Measurements from ENCODE around the gene CMTM3.
A peak's percentile ranks its signal among the peaks of the same experiment; 100 is the strongest.
"Not testable (repeated sequence)": the region's sequence is repeated elsewhere in the genome, so short reads cannot be mapped to it uniquely, and the experiment has no call there.

Gene CMTM3

GRCh38 chr16:66610111-66610820 lies 5.8 kb downstream of the CMTM3 start:
- DNase-seq (ENCODE audit: low read depth), result no peak

DNA sequence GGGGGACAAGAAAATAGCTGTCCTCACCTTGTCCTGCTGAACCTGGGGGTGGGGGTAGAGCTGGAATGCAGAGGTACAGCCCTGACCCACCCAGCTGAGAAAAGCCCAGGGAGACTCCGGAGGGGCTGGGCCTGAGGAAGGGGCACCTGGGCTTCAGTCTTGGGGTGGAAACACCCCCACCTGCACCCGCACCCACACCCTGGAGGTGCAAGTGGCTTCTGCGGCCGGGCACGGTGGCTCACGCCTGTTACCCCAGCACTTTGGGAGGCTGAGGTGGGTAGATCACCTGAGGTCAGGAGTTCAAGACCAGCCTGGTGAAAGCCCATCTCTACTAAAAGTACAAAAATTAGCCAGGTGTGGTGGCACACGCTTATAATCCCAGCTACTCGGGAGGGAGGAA lies 7.4 kb downstream of the CMTM3 start:
- not testable (repeated sequence) for DNase-seq (ENCODE audit: low read depth)

DNA sequence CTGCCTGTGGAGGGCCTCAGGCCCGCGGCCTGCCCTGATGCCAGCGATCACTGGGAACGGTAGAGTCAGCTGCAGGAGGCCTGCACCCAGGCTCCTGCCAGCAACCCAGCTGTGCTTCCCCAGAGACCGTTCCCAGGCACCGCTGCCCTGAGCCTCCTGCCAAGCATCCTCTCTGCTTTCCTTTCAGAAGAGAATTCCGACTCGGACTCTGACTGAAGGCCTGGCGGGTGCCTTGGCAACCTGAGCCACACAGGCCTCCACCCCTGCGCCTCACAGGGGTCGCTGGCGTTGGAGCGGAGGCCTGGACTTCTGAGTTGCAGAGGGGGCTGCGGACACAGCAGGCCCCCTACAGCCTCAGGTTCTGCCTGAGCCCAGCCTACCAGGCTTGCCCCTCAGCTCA lies 7.9 kb downstream of the CMTM3 start:
- DNase-seq (ENCODE audit: low read depth), result no peak

GRCh38 chr16:66614161-66614802 lies 9.8 kb downstream of the CMTM3 start:
- no peak for DNase-seq (ENCODE audit: low read depth)

DNA sequence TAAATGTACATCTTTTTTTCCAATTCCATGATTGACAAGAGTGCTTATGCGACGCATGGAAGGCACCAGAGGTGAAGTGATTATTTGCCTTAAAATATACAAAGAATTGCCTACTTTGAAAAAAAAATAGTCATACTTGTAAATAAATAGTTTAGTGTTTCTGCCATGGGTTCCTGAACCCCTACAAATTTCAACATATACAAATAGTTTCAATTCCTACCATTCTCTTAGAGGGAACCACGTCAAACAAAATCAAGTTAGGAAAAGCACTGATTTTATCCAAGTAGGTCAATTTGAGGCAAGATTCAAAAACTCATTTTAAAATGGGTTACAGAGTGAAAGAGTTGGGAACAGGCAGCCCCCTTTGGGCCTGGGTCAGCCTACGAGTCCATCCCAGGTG lies 11.7 kb downstream of the CMTM3 start:
- no peak for DNase-seq (ENCODE audit: low read depth)

DNA sequence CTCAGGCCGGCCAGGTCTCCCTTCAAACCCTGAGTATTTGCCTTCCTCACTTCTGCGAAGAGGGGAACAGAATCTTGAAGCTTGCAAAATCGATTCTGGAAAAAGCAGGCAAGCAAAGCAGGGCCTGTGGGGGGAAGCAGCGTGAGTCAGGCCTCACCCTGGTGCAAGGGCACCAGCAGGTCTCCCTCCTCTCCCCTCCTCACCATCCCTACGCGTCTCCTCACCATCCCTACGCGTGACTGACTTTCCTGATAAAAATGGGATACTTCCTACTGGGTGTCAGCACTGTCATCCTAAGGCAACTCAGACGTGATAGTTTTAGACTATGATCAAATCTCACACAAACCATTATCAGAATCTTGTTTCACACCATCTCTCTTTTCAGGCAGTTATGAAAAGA lies 12.1 kb downstream of the CMTM3 start:
- DNase-seq (ENCODE audit: low read depth), result no peak

GRCh38 chr16:66617010-66617434 lies 12.5 kb downstream of the CMTM3 start:
- DNase-seq (ENCODE audit: low read depth), result no peak

DNA sequence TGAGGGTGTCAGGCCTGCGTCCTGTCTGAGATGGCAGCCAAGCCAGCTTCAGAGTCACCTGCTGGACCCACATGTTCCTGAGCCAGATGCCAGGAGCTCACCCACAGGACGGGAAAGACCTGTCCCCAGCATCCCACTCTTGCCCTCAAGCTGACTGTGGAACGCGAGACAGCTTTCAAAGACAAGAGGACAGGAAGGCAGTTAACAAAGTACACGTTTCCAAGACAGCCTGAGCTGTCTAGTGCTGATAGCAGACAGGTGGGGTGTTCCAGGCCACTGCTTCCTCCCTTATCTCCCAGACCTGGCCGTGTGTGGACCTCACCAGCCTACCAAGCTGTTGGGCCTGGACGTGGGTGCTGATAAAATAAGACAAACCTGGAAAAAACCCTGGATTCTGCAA lies 13.2 kb downstream of the CMTM3 start:
- no peak for DNase-seq (ENCODE audit: low read depth)

DNA sequence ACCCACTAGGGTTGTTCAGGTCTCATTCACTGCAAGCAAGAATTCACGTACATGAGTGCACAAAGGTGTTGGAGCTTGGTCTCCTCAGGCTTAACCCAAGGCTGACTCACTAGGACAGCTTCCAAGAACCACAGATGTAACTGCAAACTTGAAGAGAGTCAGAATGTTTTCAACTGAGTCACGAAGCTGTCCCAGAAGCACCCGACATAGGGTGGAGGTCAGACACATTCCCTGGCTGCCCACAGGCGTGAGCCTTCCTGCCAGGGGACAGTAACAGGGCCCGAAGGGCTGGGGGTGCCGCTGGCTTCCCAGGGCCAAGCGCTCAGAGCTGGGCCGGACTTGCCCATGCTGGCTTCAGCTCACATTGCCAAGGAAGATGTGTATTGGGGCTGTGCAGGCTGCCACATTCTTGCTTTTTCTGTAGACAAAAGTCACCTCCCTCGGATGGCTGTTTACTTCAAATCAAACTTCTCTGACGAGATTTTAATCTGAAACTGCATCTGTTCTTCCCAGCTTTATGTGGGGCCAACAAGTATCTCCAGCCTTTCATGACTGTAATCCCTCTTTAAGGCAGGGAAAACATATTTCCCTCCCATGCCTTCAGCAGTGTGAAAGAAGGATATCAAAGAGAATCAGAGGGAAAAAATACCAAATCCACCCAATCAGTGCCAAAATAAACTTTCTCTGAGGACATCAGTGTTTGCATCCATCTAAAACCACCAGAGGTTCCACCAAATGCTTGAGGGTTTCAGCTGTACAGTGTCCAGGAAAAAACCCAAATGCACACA lies 14.3 kb downstream of the CMTM3 start:
- DNase-seq (ENCODE audit: low read depth), result peak; percentile 77

GRCh38 chr16:66619534-66620428 lies 15.3 kb downstream of the CMTM3 start:
- DNase-seq (ENCODE audit: low read depth), result no peak

- no peak for DNase-seq (ENCODE audit: low read depth)
Observed at GRCh38 chr16:66620429-66620795, 15.9 kb downstream of the CMTM3 start.

DNA sequence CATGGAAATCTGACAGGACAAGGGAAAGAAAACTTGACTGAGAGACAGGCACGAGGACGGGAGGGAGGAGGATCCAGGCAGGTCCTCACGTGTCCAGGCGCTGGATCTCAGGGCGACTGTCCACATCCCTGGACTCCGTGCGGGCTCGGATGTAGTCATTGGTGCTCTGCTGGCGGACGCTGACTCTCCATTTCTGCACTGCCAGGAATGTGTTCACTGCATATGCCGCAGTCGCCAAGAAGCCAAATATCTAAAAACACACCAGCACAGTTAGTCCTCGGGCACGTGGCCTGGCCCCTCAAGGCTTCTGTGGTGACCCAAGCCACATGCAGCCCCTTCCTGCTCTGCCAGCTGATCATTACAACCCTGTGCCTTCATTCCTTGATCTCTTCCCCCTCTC lies 17.5 kb downstream of the CMTM3 start:
- no peak for DNase-seq (ENCODE audit: low read depth)

DNA sequence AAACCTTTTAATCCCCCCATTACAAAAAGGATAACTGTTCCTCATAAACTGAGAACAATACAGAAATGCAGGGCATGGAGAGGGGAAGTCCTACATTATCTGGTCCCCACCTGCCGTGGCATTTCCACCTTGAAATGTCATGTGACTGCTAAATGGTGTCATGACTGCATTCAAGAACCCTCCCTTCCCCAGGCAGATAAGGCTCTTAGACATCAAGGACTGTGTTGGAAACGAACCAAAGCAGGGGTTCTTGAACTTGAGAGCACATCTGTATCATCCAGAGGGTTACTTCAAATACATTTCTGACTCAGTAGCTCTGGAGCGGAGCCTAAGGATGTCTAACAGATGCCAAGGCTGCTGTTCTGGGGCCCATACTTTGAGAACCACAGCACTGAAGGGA lies 18.4 kb downstream of the CMTM3 start:
- DNase-seq (ENCODE audit: low read depth), result no peak

DNA sequence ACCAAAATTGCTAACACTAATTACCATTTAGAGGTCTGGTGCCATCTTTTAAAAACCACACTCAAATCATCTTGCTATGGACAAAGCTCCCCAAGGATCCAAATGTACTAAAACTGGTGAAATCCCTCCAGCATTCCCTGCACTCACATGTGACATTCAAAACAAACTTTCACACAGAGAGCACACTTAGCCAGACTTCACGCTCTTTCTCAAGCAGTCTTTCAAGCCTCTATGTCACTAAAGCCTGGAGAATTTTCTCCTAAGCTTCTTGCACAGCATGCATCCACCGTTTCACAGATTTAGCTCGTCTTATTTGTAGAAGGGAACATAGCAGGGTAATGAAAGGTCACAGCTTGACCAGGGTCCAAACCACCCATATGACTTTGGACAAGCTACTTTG lies 19.3 kb downstream of the CMTM3 start:
- no peak for DNase-seq (ENCODE audit: low read depth)

- DNase-seq (ENCODE audit: low read depth), result not testable (repeated sequence)
Observed at GRCh38 chr16:66627611-66628378, 23.3 kb downstream of the CMTM3 start.

GRCh38 chr16:66629856-66630255 lies 25.4 kb downstream of the CMTM3 start:
- DNase-seq (ENCODE audit: low read depth), result no peak

GRCh38 chr16:66630561-66631260 lies 26.2 kb downstream of the CMTM3 start:
- not testable (repeated sequence) for DNase-seq (ENCODE audit: low read depth)

- DNase-seq (ENCODE audit: low read depth), result not testable (repeated sequence)
Observed at GRCh38 chr16:66631558-66631957, 27.1 kb downstream of the CMTM3 start.

DNA sequence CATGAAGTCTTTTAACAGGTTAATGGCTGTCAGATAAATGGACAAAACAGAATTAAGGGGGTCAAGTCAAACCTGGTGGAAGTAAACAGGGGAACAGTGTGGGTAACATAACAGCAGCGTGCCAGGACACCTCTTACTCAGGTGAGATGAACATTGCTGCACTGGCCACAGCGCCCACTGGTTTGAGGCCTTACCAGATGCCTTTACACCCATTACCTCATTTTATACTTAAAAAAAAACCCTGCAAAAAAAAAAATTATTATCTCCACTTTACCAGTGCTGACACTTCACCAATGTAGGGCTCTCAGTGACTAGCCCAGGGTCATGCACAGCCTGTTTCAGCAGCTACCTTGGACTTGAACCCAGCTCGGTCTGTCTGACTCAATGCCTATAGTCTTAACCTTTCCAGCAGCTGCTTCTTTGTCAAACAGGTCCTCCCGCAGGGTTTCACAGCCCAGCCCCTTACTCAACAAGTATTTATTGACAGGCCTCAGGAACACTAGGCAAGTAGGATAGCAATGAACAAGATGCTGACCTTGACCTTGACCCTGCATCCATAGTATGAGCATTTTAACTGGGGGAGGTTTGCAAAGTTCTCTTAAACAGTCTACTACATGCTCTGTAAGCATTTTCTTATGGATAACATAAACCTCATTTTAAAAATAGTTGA lies 30.2 kb downstream of the CMTM3 start:
- no peak for DNase-seq (ENCODE audit: low read depth)

GRCh38 chr16:66635406-66635805 lies 30.9 kb downstream of the CMTM3 start:
- no peak for DNase-seq (ENCODE audit: low read depth)
